Trophoblast cell (in vitro differentiated cells and primary cell): ENCODE measurements around the gene SNED1.

Source experiments
- DNase-seq, 2 donors: peaks; one replicate each; pipeline ENCODE4 v3.0.0-alpha.2; 2016
- H2AFZ ChIP-seq: 2 replicates; pipeline ENCODE4 v1.6.1; 2013; ENCODE audit warnings: low read length, moderate library complexity, mild to moderate bottlenecking; ENCODE audit not compliant: insufficient read depth, poor library complexity
- H2AK5ac ChIP-seq: 2 replicates; pipeline ENCODE4 v1.6.1; 2013; ENCODE audit warnings: mild to moderate bottlenecking, low read length
- H2BK120ac ChIP-seq: 2 replicates; pipeline ENCODE4 v1.6.1; 2013; ENCODE audit warnings: low read length, mild to moderate bottlenecking, moderate library complexity; ENCODE audit not compliant: insufficient read depth, poor library complexity
- H2BK12ac ChIP-seq: 2 replicates; pipeline ENCODE4 v1.6.1; 2013; ENCODE audit warnings: mild to moderate bottlenecking, low read length, moderate library complexity
- H2BK5ac ChIP-seq: 2 replicates; pipeline ENCODE4 v1.6.1; 2013; ENCODE audit warnings: low read length, low read depth, moderate library complexity, mild to moderate bottlenecking; ENCODE audit not compliant: poor library complexity
- H3K14ac ChIP-seq: 2 replicates; pipeline ENCODE4 v1.6.1; 2013; ENCODE audit warnings: mild to moderate bottlenecking, low read length
- H3K18ac ChIP-seq: 2 replicates; pipeline ENCODE4 v1.6.1; 2013; ENCODE audit warnings: mild to moderate bottlenecking, low read length
- H3K23ac ChIP-seq: 2 replicates; pipeline ENCODE4 v1.6.1; 2013; ENCODE audit warnings: low read length
- H3K27ac ChIP-seq: 2 replicates; pipeline ENCODE4 v1.5.1; 2013; ENCODE audit warnings: low read depth, mild to moderate bottlenecking, inconsistent platforms, low read length, moderate library complexity
- H3K27me3 ChIP-seq: 2 replicates; pipeline ENCODE4 v1.6.1; 2013; ENCODE audit warnings: inconsistent platforms, mild to moderate bottlenecking, low read length, moderate library complexity; ENCODE audit not compliant: insufficient read depth
- H3K36me3 ChIP-seq, 2 experiments: 1 replicate in 1 of 2; 2 replicates in 1 of 2; pipeline ENCODE4 v1.6.1; 2013; ENCODE audit warnings: low read length in 2 of 2, mild to moderate bottlenecking in 2 of 2, moderate library complexity in 1 of 2; ENCODE audit not compliant: insufficient read depth in 2 of 2, control insufficient read depth in 1 of 2
- H3K4ac ChIP-seq: 2 replicates; pipeline ENCODE4 v1.6.1; 2013; ENCODE audit warnings: low read depth, mild to moderate bottlenecking, low read length, moderate library complexity
- H3K4me1 ChIP-seq, 2 experiments: 1 replicate in 1 of 2; 2 replicates in 1 of 2; pipeline ENCODE4 v1.6.1; 2013; ENCODE audit warnings: low read length in 2 of 2, mild to moderate bottlenecking in 2 of 2, moderate library complexity in 1 of 2; ENCODE audit not compliant: insufficient read depth in 2 of 2, control insufficient read depth in 1 of 2
- H3K4me2 ChIP-seq: 2 replicates; pipeline ENCODE4 v1.6.1; 2013; ENCODE audit warnings: inconsistent platforms, mild to moderate bottlenecking, low read length, moderate library complexity
- H3K4me3 ChIP-seq: 2 replicates; pipeline ENCODE4 v1.5.1; 2013; ENCODE audit warnings: mild to moderate bottlenecking, low read depth, low read length, inconsistent platforms
- H3K79me1 ChIP-seq: one replicate; pipeline ENCODE4 v1.6.1; 2013; ENCODE audit warnings: low read length
- H3K79me2 ChIP-seq: 2 replicates; pipeline ENCODE4 v1.6.1; 2013; ENCODE audit warnings: low read length, mild to moderate bottlenecking; ENCODE audit not compliant: control insufficient read depth, insufficient read depth, poor library complexity
- H3K9ac ChIP-seq: 2 replicates; pipeline ENCODE4 v1.6.1; 2013; ENCODE audit warnings: mild to moderate bottlenecking, low read length
- H3K9me3 ChIP-seq: 2 replicates; pipeline ENCODE4 v1.6.1; 2013; ENCODE audit warnings: low read depth, mild to moderate bottlenecking, control low read depth, inconsistent platforms, low read length; ENCODE audit not compliant: insufficient read depth
- H4K12ac ChIP-seq: 2 replicates; pipeline ENCODE4 v1.6.1; 2013; ENCODE audit warnings: low read depth, mild to moderate bottlenecking, low read length, moderate library complexity
- H4K8ac ChIP-seq: 2 replicates; pipeline ENCODE4 v1.6.1; 2013; ENCODE audit warnings: low read depth, mild to moderate bottlenecking, low read length, moderate library complexity
- H4K91ac ChIP-seq: one replicate; pipeline ENCODE4 v1.6.1; 2013; ENCODE audit warnings: low read depth, mild to moderate bottlenecking, low read length, moderate library complexity
- WGBS: extraction: QIAGEN DNeasy Blood & Tissue Kit; methylation state at CpG from one replicate; pipeline ENCODE4 v1.1.7; 2013; ENCODE audit warnings: missing lambda C conversion rate; ENCODE audit not compliant: insufficient read length, insufficient coverage; ENCODE audit errors: extremely low coverage; 5-methylcytosine and 5-hydroxymethylcytosine counted together

The SNED1 gene

DNA sequence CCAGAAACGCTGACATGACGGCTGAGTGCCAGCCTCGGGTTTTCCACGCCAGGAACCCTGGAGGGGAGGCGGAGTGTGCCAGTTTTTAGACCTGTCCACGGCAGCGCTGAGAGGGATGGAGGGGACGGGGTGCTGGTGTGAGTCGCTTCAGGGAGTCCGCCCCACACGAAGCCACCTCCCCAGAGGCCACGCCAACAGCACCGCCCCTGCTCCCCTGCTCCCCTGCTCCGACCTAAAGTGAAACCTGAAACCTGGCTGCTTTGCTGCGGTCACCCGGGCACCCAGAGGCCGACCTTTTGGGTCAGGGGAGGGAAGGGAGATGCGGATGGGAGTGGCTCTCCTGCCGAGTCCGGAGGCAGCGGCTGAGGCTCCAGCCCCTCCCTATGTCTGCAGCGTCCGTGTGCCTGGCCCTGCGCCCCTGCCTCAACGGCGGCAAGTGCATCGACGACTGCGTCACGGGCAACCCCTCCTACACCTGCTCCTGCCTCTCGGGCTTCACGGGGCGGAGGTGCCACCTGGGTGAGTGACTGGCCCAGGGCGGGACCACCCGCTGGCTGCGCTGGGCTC, 38.1 kb downstream of the SNED1 start:
- WGBS: no CpG with 5 or more reads among the region's 36 CpGs
- H3K79me2 ChIP-seq: no peaks in the 10 kb centered on the region
- no peaks in the 10 kb centered on the region for H3K36me3 ChIP-seq
- DNase-seq: no peak
- no peak overlapping the region for H2BK120ac ChIP-seq
- H3K27me3 ChIP-seq: peaks cover 21% of the 10 kb centered on the region
- no peak overlapping the region for H3K4me2 ChIP-seq
- no peak overlapping the region for H3K23ac ChIP-seq
- no peak overlapping the region for H3K9ac ChIP-seq
- H3K14ac ChIP-seq: no peak overlapping the region
- no peaks in the 10 kb centered on the region for H3K79me1 ChIP-seq
- H3K9me3 ChIP-seq: peaks cover 5% of the 10 kb centered on the region
- no peak overlapping the region for H2AFZ ChIP-seq
- no peak overlapping the region for H2AK5ac ChIP-seq
- H4K12ac ChIP-seq: no peak overlapping the region
- no peak overlapping the region for H2BK5ac ChIP-seq
- H3K4me3 ChIP-seq: no peak overlapping the region
- H3K4ac ChIP-seq: no peak overlapping the region
- no peak overlapping the region for H3K27ac ChIP-seq
- no peak overlapping the region for H2BK12ac ChIP-seq
- no peak overlapping the region for H4K8ac ChIP-seq
- no peak overlapping the region for H4K91ac ChIP-seq
- peaks cover 0 to 4% of the 10 kb centered on the region in 2 experiments for H3K4me1 ChIP-seq
- H3K18ac ChIP-seq: no peak overlapping the region

DNA sequence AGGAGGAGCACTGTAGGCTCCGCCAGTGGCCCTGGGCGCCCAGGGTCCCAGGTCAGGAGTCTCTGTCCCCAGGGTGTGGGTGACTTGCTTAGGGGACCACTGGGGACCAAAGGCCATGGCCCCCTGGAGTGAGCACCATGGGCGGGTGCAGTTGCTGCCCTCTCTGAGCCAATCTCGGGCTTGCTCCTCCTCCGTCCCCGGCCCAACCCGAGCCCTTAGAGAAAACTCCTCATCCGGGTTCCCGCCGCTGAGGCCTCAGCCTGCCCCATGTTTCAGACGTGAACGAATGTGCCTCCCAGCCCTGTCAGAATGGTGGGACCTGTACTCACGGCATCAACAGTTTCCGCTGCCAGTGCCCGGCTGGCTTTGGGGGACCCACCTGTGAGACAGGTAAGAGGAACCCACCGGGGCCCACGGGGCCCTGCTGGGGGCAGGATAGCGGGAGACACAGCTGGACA, 38.6 kb downstream of the SNED1 start:
- no peaks in the 10 kb centered on the region for H3K36me3 ChIP-seq
- H2BK5ac ChIP-seq: no peak overlapping the region
- H2AK5ac ChIP-seq: no peak overlapping the region
- no peak overlapping the region for H2BK12ac ChIP-seq
- H3K27me3 ChIP-seq: peaks cover 21% of the 10 kb centered on the region
- H3K79me1 ChIP-seq: no peaks in the 10 kb centered on the region
- no peak overlapping the region for H3K18ac ChIP-seq
- H2BK120ac ChIP-seq: no peak overlapping the region
- H4K8ac ChIP-seq: no peak overlapping the region
- H3K4me1 ChIP-seq: peaks cover 0 to 4% of the 10 kb centered on the region in 2 experiments
- no peaks in the 10 kb centered on the region for H3K79me2 ChIP-seq
- no CpG with 5 or more reads among the region's 18 CpGs for WGBS
- no peak overlapping the region for H3K9ac ChIP-seq
- peaks cover 5% of the 10 kb centered on the region for H3K9me3 ChIP-seq
- H4K12ac ChIP-seq: no peak overlapping the region
- H3K23ac ChIP-seq: no peak overlapping the region
- no peak overlapping the region for H2AFZ ChIP-seq
- H3K4me2 ChIP-seq: no peak overlapping the region
- DNase-seq: no peak
- no peak overlapping the region for H3K27ac ChIP-seq
- no peak overlapping the region for H3K4ac ChIP-seq
- no peak overlapping the region for H3K14ac ChIP-seq
- H4K91ac ChIP-seq: no peak overlapping the region
- H3K4me3 ChIP-seq: no peak overlapping the region

DNA sequence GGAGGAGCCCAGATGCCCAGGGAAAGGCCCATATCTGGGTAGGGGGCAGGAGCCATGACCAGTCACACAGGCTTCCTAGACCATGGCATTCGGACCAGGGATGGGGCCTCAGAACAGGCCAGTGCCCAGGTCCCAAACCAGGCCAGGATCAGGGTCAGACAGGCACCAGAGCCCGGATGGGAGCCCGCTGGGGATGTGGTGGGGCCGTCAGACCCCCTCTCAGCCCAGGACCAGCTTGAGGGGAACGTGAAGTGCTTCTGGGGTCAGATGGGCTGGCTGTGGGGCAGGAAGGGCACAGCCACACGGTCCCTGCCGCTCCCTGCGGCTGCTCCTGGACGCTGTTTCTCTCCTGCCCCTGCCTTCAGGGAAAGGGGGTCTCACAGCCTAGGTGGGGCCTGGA, 39.1 kb downstream of the SNED1 start:
- Histone ChIP-seq H3K79me1 (no peaks in the 10 kb centered on the region), H4K8ac (no peak overlapping the region), H3K23ac (no peak overlapping the region), H3K27ac (no peak overlapping the region), H3K36me3 (no peaks in the 10 kb centered on the region), H3K9ac (no peak overlapping the region), H2AK5ac (no peak overlapping the region), H3K4ac (no peak overlapping the region), H3K18ac (no peak overlapping the region), H3K9me3 (peaks cover 5% of the 10 kb centered on the region), H2AFZ (no peak overlapping the region), H2BK12ac (no peak overlapping the region), H4K91ac (no peak overlapping the region), H2BK5ac (no peak overlapping the region), H3K14ac (no peak overlapping the region), H3K4me1 (peaks cover 0 to 4% of the 10 kb centered on the region in 2 experiments), H3K4me2 (no peak overlapping the region), H2BK120ac (no peak overlapping the region), H3K27me3 (peaks cover 21% of the 10 kb centered on the region), H3K79me2 (no peaks in the 10 kb centered on the region), H4K12ac (no peak overlapping the region), H3K4me3 (no peak overlapping the region)
- WGBS: no CpG with 5 or more reads among the region's 9 CpGs
- no peak for DNase-seq

DNA sequence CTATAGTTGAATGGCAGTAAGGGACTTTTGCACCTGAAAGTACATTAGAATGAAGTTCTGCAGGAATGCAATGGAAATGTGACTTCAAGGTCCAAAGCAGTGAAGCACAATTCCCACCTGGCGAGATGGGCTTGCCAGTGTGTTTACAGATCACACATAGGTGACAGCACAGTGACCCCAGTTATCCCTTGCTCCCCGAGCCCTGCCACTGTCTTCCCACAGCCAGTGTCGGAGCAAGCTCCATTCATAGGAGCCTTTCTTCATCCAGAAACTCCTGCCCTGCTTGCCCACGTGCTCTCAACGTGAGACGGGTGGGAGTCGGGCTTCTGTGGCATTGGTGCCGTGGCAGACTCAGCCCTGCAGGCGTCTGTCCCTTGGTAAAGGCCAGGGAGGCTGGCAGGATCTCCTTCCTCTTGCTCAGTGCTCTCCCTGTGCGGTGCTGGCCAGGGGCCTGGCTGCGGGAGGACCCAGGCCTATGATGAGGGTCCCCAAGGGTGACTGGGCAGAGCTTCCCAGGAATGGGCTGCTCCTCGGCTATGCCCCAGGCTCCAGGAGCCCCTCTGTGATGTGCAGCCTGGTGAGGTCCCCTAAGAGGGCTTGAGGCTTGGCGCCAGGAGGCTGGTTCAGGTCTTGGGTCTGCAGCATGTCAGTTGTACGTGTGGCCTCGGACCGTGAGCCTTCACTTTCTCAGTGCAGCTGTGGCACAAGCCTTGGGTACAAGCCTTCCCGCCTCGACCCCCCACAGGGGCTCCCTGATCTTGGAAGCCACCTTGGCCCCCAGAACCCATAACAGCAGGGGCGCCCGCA, 40.2 kb downstream of the SNED1 start:
- Histone ChIP-seq H3K79me2 (no peaks in the 10 kb centered on the region), H4K8ac (no peak overlapping the region), H2BK120ac (no peak overlapping the region), H3K23ac (no peak overlapping the region), H3K36me3 (no peaks in the 10 kb centered on the region), H2BK5ac (no peak overlapping the region), H3K9me3 (peaks cover 5% of the 10 kb centered on the region), H3K14ac (no peak overlapping the region), H4K12ac (no peak overlapping the region), H3K9ac (no peak overlapping the region), H3K4ac (no peak overlapping the region), H3K27ac (no peak overlapping the region), H3K4me3 (no peak overlapping the region), H4K91ac (no peak overlapping the region), H2AK5ac (no peak overlapping the region), H3K18ac (no peak overlapping the region), H3K27me3 (peaks cover 21% of the 10 kb centered on the region), H3K4me1 (peaks cover 0 to 4% of the 10 kb centered on the region in 2 experiments), H3K4me2 (no peak overlapping the region), H2BK12ac (no peak overlapping the region), H2AFZ (no peak overlapping the region), H3K79me1 (no peaks in the 10 kb centered on the region)
- no peak for DNase-seq
- no CpG with 5 or more reads among the region's 20 CpGs for WGBS
